HepG2 (cell line): ENCODE measurements around the gene PLK4. TPM values are rescaled to one million over a fixed set of nuclear protein-coding genes. Genes with fewer than 3 reads are reported as not detected.

Experiments
- HIVEP1 ChIP-seq: sonication (generic); formaldehyde crosslinking; IDR thresholded peaks from 2 replicates; pipeline ENCODE4 v1.4.0; 2020; ENCODE audit warnings: mild to moderate bottlenecking, missing genetic modification reagents
- NR2F2 ChIP-seq: IDR thresholded peaks from 2 replicates; pipeline ENCODE4 v1.6.1; 2012; ENCODE audit warnings: low read depth, inconsistent platforms, borderline replicate concordance
- RFX5 ChIP-seq: IDR thresholded peaks from 2 replicates; pipeline ENCODE4 v1.6.1; 2011; ENCODE audit warnings: low read depth, low read length, improper control_type of control experiment
- SETDB1 ChIP-seq: sonication (generic); formaldehyde crosslinking; IDR thresholded peaks from 2 replicates; pipeline ENCODE4 v1.5.1; 2020; ENCODE audit warnings: missing genetic modification reagents, mild to moderate bottlenecking, borderline replicate concordance
- TAF1 ChIP-seq: sonication (generic); formaldehyde crosslinking; IDR thresholded peaks from 2 replicates; pipeline ENCODE4 v1.4.0; 2020; ENCODE audit warnings: missing genetic modification reagents
- TSC22D2 ChIP-seq: sonication (generic); formaldehyde crosslinking; IDR thresholded peaks from 2 replicates; pipeline ENCODE4 v1.5.1; 2020; ENCODE audit warnings: missing genetic modification reagents, mild to moderate bottlenecking, borderline replicate concordance
- polyA plus RNA-seq, 8 experiments: library from polyadenylated mRNA; depleted of rRNA in 3 of 8; stranded (reverse) in 7 of 8; unstranded in 1 of 8; fragments of >200 nt; fragmentation: Illumina TruSeq in 4 of 8; extraction: Trizol in 4 of 8; gene quantifications; 2 replicates each; pipeline versions ENCODE4 v1.2.1 to v1.2.3, GENCODE V29; 2011 to 2016; ENCODE audit warnings: low read depth in 4 of 8, missing spikeins in 1 of 8, mixed read lengths in 1 of 8; ENCODE audit not compliant: insufficient read depth in 1 of 8
- total RNA-seq, 5 experiments: library from RNA; depleted of rRNA; stranded (reverse); fragments of >200 nt; fragmentation: Illumina TruSeq; extraction: Trizol; gene quantifications; 2 replicates each; pipeline ENCODE4 v1.2.3, GENCODE V29; 2016; ENCODE audit warnings: low read depth in 1 of 5
- TF ChIP-seq, protein P1 (sequence below), 2 experiments: sonication (generic) in 1 of 2; formaldehyde crosslinking in 1 of 2; IDR thresholded peaks; 2 replicates each; pipeline versions ENCODE4 v1.4.0 to v1.6.1; 2018 to 2020; ENCODE audit warnings: missing genetic modification reagents in 2 of 2, borderline replicate concordance in 1 of 2, low read depth in 1 of 2, mild to moderate bottlenecking in 1 of 2, missing biosample characterization in 1 of 2
- TF ChIP-seq, protein P2 (sequence below): sonication (generic); formaldehyde crosslinking; IDR thresholded peaks from 2 replicates; pipeline ENCODE4 v1.4.0; 2020; ENCODE audit warnings: mild to moderate bottlenecking, missing genetic modification reagents
- TF ChIP-seq, protein P3 (sequence below), 2 experiments: sonication (generic) in 1 of 2; formaldehyde crosslinking in 1 of 2; IDR thresholded peaks; 2 replicates each; pipeline versions ENCODE4 v1.6.1 to v1.9.0; 2014 to 2022; ENCODE audit warnings: antibody characterized with exemption in 1 of 2, borderline replicate concordance in 1 of 2, inconsistent platforms in 1 of 2, low read depth in 1 of 2, missing genetic modification reagents in 1 of 2
- TF ChIP-seq, protein P4 (sequence below): sonication (generic); formaldehyde crosslinking; IDR thresholded peaks from 2 replicates; pipeline ENCODE4 v1.5.0; 2020; ENCODE audit warnings: missing genetic modification reagents
- TF ChIP-seq, protein P5 (sequence below): sonication (generic); formaldehyde crosslinking; IDR thresholded peaks from 2 replicates; pipeline ENCODE4 v1.5.0; 2020; ENCODE audit warnings: missing genetic modification reagents, mild to moderate bottlenecking, borderline replicate concordance
- TF ChIP-seq, protein P6 (sequence below): sonication (generic); IDR thresholded peaks from 2 replicates; pipeline ENCODE4 v1.6.1; 2016; ENCODE audit warnings: low read depth, borderline replicate concordance

PLK4 gene
- total and polyA plus RNA-seq, 2 of the 13 experiments (the other 11 are each of a cell fraction or from before 2014, with no cell fraction given) = 22.4 to 46.1 TPM

DNA sequence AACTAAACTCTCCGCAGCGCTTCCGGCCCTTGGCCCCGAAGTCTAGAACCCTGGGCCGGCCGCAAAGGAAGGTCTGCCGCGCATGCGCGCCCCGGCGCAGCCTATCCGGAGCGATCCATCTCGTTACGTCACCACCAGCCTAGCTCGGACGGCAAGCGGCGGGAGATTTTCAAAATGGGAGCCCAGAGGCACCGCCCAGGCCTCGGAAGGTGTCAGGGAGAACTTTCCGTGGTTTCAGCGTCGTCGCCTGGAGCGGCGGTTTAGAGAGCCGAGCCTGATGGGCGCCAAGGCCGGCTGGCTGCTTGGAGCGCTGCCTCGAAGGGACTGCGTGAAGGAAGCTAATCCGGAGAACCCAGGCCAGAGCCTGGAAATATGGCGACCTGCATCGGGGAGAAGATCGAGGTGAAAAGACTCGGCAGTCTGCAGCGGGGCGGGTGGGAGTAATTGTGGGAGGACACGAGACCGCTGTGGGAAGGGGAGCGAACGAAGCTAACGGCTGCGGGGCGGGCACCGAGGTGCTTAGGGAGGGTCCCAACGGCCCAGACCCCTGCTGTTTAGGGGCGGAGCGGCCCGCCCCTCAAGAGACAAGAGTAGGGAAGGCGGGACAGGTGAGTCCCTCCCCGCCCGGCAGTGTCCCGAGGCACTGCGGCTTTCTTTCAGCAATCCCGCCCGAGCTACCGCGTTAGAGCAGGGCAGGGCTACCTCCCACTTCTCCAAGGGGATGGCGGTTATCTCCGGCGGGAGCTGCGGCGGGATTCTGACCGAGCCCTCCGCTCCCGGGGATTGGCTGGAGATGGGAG lies at the start of gene PLK4 (continued):
- TF ChIP-seq, protein P1, sequence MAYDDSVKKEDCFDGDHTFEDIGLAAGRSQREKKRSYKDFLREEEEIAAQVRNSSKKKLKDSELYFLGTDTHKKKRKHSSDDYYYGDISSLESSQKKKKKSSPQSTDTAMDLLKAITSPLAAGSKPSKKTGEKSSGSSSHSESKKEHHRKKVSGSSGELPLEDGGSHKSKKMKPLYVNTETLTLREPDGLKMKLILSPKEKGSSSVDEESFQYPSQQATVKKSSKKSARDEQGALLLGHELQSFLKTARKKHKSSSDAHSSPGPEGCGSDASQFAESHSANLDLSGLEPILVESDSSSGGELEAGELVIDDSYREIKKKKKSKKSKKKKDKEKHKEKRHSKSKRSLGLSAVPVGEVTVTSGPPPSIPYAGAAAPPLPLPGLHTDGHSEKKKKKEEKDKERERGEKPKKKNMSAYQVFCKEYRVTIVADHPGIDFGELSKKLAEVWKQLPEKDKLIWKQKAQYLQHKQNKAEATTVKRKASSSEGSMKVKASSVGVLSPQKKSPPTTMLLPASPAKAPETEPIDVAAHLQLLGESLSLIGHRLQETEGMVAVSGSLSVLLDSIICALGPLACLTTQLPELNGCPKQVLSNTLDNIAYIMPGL (CRISPR knock-in tag; IDR thresholded peaks at IDR 0.05; ENCODE audit: borderline replicate concordance in 1 of 2, low read depth in 1 of 2) = peak in 1 of 2 experiments; percentile 66; a peak in 3 of 4 replicates
- TF ChIP-seq, protein P2, sequence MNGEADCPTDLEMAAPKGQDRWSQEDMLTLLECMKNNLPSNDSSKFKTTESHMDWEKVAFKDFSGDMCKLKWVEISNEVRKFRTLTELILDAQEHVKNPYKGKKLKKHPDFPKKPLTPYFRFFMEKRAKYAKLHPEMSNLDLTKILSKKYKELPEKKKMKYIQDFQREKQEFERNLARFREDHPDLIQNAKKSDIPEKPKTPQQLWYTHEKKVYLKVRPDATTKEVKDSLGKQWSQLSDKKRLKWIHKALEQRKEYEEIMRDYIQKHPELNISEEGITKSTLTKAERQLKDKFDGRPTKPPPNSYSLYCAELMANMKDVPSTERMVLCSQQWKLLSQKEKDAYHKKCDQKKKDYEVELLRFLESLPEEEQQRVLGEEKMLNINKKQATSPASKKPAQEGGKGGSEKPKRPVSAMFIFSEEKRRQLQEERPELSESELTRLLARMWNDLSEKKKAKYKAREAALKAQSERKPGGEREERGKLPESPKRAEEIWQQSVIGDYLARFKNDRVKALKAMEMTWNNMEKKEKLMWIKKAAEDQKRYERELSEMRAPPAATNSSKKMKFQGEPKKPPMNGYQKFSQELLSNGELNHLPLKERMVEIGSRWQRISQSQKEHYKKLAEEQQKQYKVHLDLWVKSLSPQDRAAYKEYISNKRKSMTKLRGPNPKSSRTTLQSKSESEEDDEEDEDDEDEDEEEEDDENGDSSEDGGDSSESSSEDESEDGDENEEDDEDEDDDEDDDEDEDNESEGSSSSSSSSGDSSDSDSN (CRISPR knock-in tag) = peak; percentile 74
- TF ChIP-seq TAF1 (CRISPR knock-in tag) = peak; percentile 80
- TF ChIP-seq HIVEP1 (CRISPR knock-in tag) = peak; percentile 60; the same call in 1 of the 2 replicates
- no peak for TF ChIP-seq NR2F2
- TF ChIP-seq, protein P3, sequence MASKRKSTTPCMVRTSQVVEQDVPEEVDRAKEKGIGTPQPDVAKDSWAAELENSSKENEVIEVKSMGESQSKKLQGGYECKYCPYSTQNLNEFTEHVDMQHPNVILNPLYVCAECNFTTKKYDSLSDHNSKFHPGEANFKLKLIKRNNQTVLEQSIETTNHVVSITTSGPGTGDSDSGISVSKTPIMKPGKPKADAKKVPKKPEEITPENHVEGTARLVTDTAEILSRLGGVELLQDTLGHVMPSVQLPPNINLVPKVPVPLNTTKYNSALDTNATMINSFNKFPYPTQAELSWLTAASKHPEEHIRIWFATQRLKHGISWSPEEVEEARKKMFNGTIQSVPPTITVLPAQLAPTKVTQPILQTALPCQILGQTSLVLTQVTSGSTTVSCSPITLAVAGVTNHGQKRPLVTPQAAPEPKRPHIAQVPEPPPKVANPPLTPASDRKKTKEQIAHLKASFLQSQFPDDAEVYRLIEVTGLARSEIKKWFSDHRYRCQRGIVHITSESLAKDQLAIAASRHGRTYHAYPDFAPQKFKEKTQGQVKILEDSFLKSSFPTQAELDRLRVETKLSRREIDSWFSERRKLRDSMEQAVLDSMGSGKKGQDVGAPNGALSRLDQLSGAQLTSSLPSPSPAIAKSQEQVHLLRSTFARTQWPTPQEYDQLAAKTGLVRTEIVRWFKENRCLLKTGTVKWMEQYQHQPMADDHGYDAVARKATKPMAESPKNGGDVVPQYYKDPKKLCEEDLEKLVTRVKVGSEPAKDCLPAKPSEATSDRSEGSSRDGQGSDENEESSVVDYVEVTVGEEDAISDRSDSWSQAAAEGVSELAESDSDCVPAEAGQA (IDR thresholded peaks at IDR 0.05; ENCODE audit: low read depth) = no peak
- TF ChIP-seq, protein P3 (CRISPR knock-in tag; IDR thresholded peaks at IDR 0.05; ENCODE audit: borderline replicate concordance) = 0 out of 2 replicates have a peak, but pooled peaks have one; percentile 28
- TF ChIP-seq, protein P4, sequence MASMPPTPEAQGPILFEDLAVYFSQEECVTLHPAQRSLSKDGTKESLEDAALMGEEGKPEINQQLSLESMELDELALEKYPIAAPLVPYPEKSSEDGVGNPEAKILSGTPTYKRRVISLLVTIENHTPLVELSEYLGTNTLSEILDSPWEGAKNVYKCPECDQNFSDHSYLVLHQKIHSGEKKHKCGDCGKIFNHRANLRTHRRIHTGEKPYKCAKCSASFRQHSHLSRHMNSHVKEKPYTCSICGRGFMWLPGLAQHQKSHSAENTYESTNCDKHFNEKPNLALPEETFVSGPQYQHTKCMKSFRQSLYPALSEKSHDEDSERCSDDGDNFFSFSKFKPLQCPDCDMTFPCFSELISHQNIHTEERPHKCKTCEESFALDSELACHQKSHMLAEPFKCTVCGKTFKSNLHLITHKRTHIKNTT (CRISPR knock-in tag) = no peak
- TF ChIP-seq RFX5 = peak; percentile 81
- no peak for TF ChIP-seq SETDB1 (CRISPR knock-in tag)
- TF ChIP-seq TSC22D2 (CRISPR knock-in tag) = peak; percentile 81; the same call in 1 of the 2 replicates
- TF ChIP-seq, protein P5, sequence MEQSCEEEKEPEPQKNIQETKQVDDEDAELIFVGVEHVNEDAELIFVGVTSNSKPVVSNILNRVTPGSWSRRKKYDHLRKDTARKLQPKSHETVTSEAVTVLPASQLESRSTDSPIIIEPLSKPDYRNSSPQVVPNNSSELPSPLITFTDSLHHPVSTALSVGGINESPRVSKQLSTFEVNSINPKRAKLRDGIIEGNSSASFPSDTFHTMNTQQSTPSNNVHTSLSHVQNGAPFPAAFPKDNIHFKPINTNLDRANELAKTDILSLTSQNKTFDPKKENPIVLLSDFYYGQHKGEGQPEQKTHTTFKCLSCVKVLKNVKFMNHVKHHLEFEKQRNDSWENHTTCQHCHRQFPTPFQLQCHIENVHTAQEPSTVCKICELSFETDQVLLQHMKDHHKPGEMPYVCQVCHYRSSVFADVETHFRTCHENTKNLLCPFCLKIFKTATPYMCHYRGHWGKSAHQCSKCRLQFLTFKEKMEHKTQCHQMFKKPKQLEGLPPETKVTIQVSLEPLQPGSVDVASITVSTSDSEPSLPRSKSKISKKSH = no peak
- TF ChIP-seq, protein P6, sequence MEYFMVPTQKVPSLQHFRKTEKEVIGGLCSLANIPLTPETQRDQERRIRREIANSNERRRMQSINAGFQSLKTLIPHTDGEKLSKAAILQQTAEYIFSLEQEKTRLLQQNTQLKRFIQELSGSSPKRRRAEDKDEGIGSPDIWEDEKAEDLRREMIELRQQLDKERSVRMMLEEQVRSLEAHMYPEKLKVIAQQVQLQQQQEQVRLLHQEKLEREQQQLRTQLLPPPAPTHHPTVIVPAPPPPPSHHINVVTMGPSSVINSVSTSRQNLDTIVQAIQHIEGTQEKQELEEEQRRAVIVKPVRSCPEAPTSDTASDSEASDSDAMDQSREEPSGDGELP = no peak
